ENCODE results near the gene GPR161. TPM values are rescaled to one million over a fixed set of nuclear protein-coding genes. Genes with fewer than 3 reads are reported as not detected.

GPR161 gene
- total and polyA plus RNA-seq, 2 experiments from 2014 or later = 7.9 to 11.6 TPM

GRCh38 chr1:168089979-168090337, 46.8 kb downstream of the GPR161 start (continued):
- TF ChIP-seq ZNF462 (CRISPR knock-in tag; IDR thresholded peaks at IDR 0.05) (no peak), EZH2 (IDR thresholded peaks at IDR 0.05; ENCODE audit: low read depth, unreplicated experiment) (no peak), POLR2AphosphoS5 (IDR thresholded peaks at IDR 0.05; ENCODE audit: low read depth) (no peak), EZH2phosphoT487 (IDR thresholded peaks at IDR 0.05; ENCODE audit: unreplicated experiment) (no peak), ETS1 (IDR thresholded peaks at IDR 0.05) (no peak), JUNB (IDR thresholded peaks at IDR 0.05; ENCODE audit: unreplicated experiment) (no peak), ZNF331 (CRISPR knock-in tag; IDR thresholded peaks at IDR 0.05; ENCODE audit: low read depth) (no peak), ZNF114 (CRISPR knock-in tag; IDR thresholded peaks at IDR 0.05) (no peak), REST (IDR thresholded peaks at IDR 0.05; ENCODE audit: unreplicated experiment) (no peak), CREB1 (CRISPR knock-in tag; IDR thresholded peaks at IDR 0.05; ENCODE audit: low read depth) (no peak)
